CD4-positive, alpha-beta T cell treated with Interleukin-1 beta for 1 hour (primary cell): ENCODE data around the gene PRR27.
"Not testable (repeated sequence)": the region's sequence is repeated elsewhere in the genome, so short reads cannot be mapped to it uniquely, and the experiment has no call there.

Experiments used
- DNase-seq, 2 donors: peaks; one replicate each; pipeline ENCODE4 v3.0.0-alpha.2; 2020 to 2022

Gene PRR27

DNA sequence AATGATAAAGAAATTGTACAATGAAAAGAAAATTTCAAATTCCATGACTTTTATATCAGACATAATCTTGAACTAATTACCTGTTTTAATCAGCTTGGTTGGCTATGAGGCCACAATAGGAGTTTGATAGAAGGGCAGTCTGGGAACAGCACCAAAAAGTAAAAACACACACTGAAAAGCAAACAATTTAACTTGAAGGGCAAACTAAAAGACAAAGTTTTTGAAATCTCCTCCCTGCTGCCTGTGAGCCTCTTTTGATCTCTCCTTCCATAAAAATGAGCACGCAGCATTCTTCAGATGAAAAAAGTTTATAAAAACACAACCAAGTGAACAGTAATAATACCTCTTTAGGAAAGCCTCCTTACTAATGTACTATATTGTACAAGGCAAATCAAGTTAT, 49.6 kb downstream of the PRR27 start:
- DNase-seq, result no peak

DNA sequence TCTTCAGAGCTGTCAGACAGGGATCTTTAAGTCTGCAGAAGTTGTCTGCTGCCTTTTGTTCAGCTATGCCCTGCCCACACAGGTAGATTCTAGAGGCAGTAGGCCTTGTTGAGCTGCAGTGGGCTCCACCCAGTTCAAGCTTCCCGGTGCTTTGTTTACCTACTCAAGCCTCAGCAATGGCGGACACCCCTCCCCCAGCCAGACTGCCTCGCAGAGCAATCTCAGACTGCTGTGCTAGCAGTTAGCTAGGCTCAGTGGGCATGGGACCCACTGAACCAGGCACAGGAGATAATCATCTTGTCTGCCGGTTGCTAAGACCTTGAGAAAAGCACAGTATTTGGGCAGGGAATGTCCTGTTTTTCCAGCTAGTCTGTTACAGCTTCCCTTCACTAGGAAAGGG, 58.7 kb downstream of the PRR27 start:
- DNase-seq, result not testable (repeated sequence)
